Uterus (tissue), 4 donors: ENCODE results near the gene SERPINI1. TPM values are rescaled to one million over a fixed set of nuclear protein-coding genes. Genes with fewer than 3 reads are reported as not detected.
A peak's percentile ranks its signal among the peaks of the same experiment; 100 is the strongest.

Source experiments
- DNase-seq, 2 donors: peaks; one replicate each; pipeline ENCODE4 v3.0.0-alpha.2; 2019 to 2020
- H3K27ac ChIP-seq, 2 donors: fragments of 200-600 bp; sonication (generic); 1 replicate in 1 of 2; 2 replicates in 1 of 2; pipeline ENCODE4 v1.5.1; 2016 to 2018
- H3K27me3 ChIP-seq, 2 donors: fragments of 200-600 bp; sonication (generic); one replicate each; pipeline ENCODE4 v1.5.1; 2018 to 2019; ENCODE audit warnings: control low read depth in 1 of 2
- H3K36me3 ChIP-seq, 2 donors: fragments of 200-600 bp; sonication (generic); one replicate each; pipeline ENCODE4 v1.5.1; 2019; ENCODE audit warnings: control low read depth in 1 of 2
- H3K4me1 ChIP-seq, 2 donors: fragments of 200-600 bp; sonication (generic); one replicate each; pipeline ENCODE4 v1.5.1; 2018 to 2019; ENCODE audit warnings: control low read depth in 1 of 2
- H3K4me3 ChIP-seq, 2 donors: fragments of 200-600 bp; sonication (generic); 1 replicate in 1 of 2; 2 replicates in 1 of 2; pipeline ENCODE4 v1.5.1; 2018 to 2019; ENCODE audit warnings: mild to moderate bottlenecking in 1 of 2
- H3K9me3 ChIP-seq, 2 donors: fragments of 200-600 bp; sonication (generic); one replicate each; pipeline ENCODE4 v1.5.1; 2019; ENCODE audit warnings: control low read depth in 1 of 2
- CTCF ChIP-seq, 4 experiments: fragments of 200-600 bp in 2 of 4; fragments of 450-650 bp in 2 of 4; sonication (generic) in 2 of 4; IDR thresholded peaks; one replicate each; pipeline ENCODE4 v1.5.1; 2016 to 2019; ENCODE audit warnings: antibody characterized with exemption in 4 of 4, mild to moderate bottlenecking in 2 of 4, moderate library complexity in 1 of 4
- POLR2A ChIP-seq, 2 donors: fragments of 450-650 bp; IDR thresholded peaks; one replicate each; pipeline ENCODE4 v1.6.1; 2016; ENCODE audit warnings: antibody characterized with exemption in 2 of 2, mild to moderate bottlenecking in 1 of 2, moderate library complexity in 1 of 2
- intact Hi-C: fragments of 100-400 bp; cut with DNase I; formaldehyde crosslinking; loops from one replicate; pipeline ENCODE4 v1.15.1; 2023; ENCODE audit warnings: low total_unique reads
- total RNA-seq, 4 donors: library from RNA; depleted of rRNA in 3 of 4; stranded (reverse); fragments of >200 nt in 3 of 4; gene quantifications; one replicate each; pipeline versions ENCODE4 v1.1.0 to v1.2.4, GENCODE V29; 2014 to 2023
- donor health status: DM: yes; HTN: yes; CAD: no.

Gene SERPINI1
- total RNA-seq, 4 donors from 2014 or later: 2.9 to 35.0 (median 8.8) TPM

- H3K4me3 ChIP-seq: no peak overlapping the region
- TF ChIP-seq CTCF (IDR thresholded peaks at IDR 0.05): no peak
- TF ChIP-seq POLR2A (IDR thresholded peaks at IDR 0.05): no peak
- no peaks in the 10 kb centered on the region for H3K4me1 ChIP-seq
- intact Hi-C loops: no loop called here
- no peaks in the 10 kb centered on the region for H3K9me3 ChIP-seq
- H3K27ac ChIP-seq: no peak overlapping the region
- no peaks in the 10 kb centered on the region for H3K36me3 ChIP-seq
- DNase-seq: no peak
- H3K27me3 ChIP-seq: no peaks in the 10 kb centered on the region
Measured at GRCh38 chr3:167829071-167829470, 93.5 kb downstream of the SERPINI1 start.

- DNase-seq: no peak
- Histone ChIP-seq H3K27ac (no peak overlapping the region), H3K27me3 (no peaks in the 10 kb centered on the region), H3K4me1 (no peaks in the 10 kb centered on the region), H3K36me3 (no peaks in the 10 kb centered on the region), H3K9me3 (no peaks in the 10 kb centered on the region), H3K4me3 (no peak overlapping the region)
- intact Hi-C loops: no loop called here
- TF ChIP-seq POLR2A (IDR thresholded peaks at IDR 0.05) (no peak), CTCF (IDR thresholded peaks at IDR 0.05) (no peak)
Measured at GRCh38 chr3:167830007-167830406, 94.5 kb downstream of the SERPINI1 start.

GRCh38 chr3:167835359-167835758, 99.8 kb downstream of the SERPINI1 start:
- TF ChIP-seq CTCF (IDR thresholded peaks at IDR 0.05) (no peak), POLR2A (IDR thresholded peaks at IDR 0.05) (no peak)
- Histone ChIP-seq H3K36me3 (no peaks in the 10 kb centered on the region), H3K9me3 (no peaks in the 10 kb centered on the region), H3K27ac (no peak overlapping the region), H3K27me3 (no peaks in the 10 kb centered on the region), H3K4me3 (no peak overlapping the region), H3K4me1 (no peaks in the 10 kb centered on the region)
- DNase-seq: no peak
- intact Hi-C loops: no loop called here

- Histone ChIP-seq H3K36me3 (no peaks in the 10 kb centered on the region), H3K27me3 (no peaks in the 10 kb centered on the region), H3K9me3 (no peaks in the 10 kb centered on the region), H3K4me1 (no peaks in the 10 kb centered on the region), H3K4me3 (no peak overlapping the region), H3K27ac (no peak overlapping the region)
- intact Hi-C loops: no loop called here
- DNase-seq: no peak
- TF ChIP-seq POLR2A (IDR thresholded peaks at IDR 0.05) (no peak), CTCF (IDR thresholded peaks at IDR 0.05) (no peak)
Measured at GRCh38 chr3:167835953-167836352, 100.4 kb downstream of the SERPINI1 start.

- no peak for TF ChIP-seq POLR2A (IDR thresholded peaks at IDR 0.05)
- peak in 1 of 4 experiments; percentile 8 for TF ChIP-seq CTCF (IDR thresholded peaks at IDR 0.05)
- no peaks in the 10 kb centered on the region for H3K36me3 ChIP-seq
- intact Hi-C loops: no loop called here
- H3K27me3 ChIP-seq: no peaks in the 10 kb centered on the region
- no peaks in the 10 kb centered on the region for H3K9me3 ChIP-seq
- no peaks in the 10 kb centered on the region for H3K4me1 ChIP-seq
- DNase-seq: no peak
- H3K27ac ChIP-seq: no peak overlapping the region
- H3K4me3 ChIP-seq: no peak overlapping the region
Measured at GRCh38 chr3:167837466-167837865, 101.9 kb downstream of the SERPINI1 start.
